ENCODE results near the gene MRM2. TPM values are rescaled to one million over a fixed set of nuclear protein-coding genes. Genes with fewer than 3 reads are reported as not detected.
A peak's percentile ranks its signal among the peaks of the same experiment; 100 is the strongest.

The MRM2 gene
- total and polyA plus RNA-seq, 8 donors: 9.9 to 22.3 (median 17.9) TPM

DNA sequence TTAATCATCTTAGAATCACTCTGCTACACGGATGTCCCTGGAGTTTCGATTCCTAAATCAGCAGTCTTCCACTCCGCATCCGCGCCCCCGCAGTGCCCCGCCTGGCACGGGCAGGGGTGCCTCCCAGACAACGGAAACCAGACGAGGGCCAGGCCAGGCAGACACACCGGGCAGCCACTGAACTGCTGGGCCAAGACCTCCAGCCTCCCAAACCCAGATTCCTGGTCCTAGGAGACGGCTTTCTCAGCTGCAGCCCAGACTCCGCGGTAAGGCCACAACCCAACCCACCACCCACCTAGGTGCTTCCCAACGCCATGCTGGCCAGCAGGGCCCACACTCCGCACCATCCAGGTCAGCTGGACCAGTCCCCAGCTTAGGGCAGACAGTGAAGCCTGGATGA, 42.5 kb downstream of the MRM2 start:
- Histone ChIP-seq H3K4me1 (peaks cover 0 to 20% (median 6%) of the 10 kb centered on the region in 4 donors), H3K9me3 (peaks cover 0 to 13% (median 3%) of the 10 kb centered on the region in 4 donors), H3K27me3 (no peaks in the 10 kb centered on the region), H3K36me3 (peaks cover 8 to 61% (median 59%) of the 10 kb centered on the region in 4 donors), H3K27ac (no peak overlapping the region), H3K4me3 (no peak overlapping the region)
- intact Hi-C loops (cut with DNase I; ENCODE audit: low total_unique reads): no loop called here
- WGBS, 5 donors: 95 to 98% (median 96%) methylated on average over 11 to 16 of the region's 16 CpGs
- DNase-seq: no peak
- TF ChIP-seq, protein P1, sequence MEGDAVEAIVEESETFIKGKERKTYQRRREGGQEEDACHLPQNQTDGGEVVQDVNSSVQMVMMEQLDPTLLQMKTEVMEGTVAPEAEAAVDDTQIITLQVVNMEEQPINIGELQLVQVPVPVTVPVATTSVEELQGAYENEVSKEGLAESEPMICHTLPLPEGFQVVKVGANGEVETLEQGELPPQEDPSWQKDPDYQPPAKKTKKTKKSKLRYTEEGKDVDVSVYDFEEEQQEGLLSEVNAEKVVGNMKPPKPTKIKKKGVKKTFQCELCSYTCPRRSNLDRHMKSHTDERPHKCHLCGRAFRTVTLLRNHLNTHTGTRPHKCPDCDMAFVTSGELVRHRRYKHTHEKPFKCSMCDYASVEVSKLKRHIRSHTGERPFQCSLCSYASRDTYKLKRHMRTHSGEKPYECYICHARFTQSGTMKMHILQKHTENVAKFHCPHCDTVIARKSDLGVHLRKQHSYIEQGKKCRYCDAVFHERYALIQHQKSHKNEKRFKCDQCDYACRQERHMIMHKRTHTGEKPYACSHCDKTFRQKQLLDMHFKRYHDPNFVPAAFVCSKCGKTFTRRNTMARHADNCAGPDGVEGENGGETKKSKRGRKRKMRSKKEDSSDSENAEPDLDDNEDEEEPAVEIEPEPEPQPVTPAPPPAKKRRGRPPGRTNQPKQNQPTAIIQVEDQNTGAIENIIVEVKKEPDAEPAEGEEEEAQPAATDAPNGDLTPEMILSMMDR (IDR thresholded peaks at IDR 0.05): no peak
- TF ChIP-seq POLR2A (IDR thresholded peaks at IDR 0.05) (no peak), POLR2AphosphoS5 (IDR thresholded peaks at IDR 0.05) (no peak), EP300 (IDR thresholded peaks at IDR 0.05) (no peak)

DNA sequence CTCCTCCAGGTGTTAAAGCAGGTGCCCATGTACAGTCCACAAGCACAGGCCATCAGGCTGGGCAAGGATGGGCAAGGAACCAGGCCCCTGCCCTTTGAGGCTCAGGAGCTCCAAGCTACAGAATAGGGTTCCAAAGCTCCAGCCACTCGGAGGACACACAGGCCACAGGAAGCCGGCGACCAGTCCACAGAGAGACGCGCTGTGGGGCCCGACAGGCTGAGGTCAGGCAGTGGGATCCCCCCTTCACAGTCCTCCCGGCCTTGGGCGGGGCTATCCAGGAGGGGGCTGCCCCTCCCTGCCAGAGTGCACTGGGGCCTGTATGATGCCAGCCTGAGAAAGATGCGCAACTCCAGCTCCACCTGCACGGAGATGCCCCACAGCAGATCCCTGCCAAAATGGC, 43.2 kb downstream of the MRM2 start:
- no peak overlapping the region for H3K4me3 ChIP-seq
- TF ChIP-seq, protein P1 (IDR thresholded peaks at IDR 0.05): no peak
- TF ChIP-seq POLR2A (IDR thresholded peaks at IDR 0.05): no peak
- no peak for TF ChIP-seq POLR2AphosphoS5 (IDR thresholded peaks at IDR 0.05)
- no peak for TF ChIP-seq EP300 (IDR thresholded peaks at IDR 0.05)
- intact Hi-C loops (cut with DNase I; ENCODE audit: low total_unique reads): no loop called here
- no peak for DNase-seq
- peaks cover 0 to 13% (median 2%) of the 10 kb centered on the region in 4 donors for H3K4me1 ChIP-seq
- no peak overlapping the region for H3K27ac ChIP-seq
- peaks cover 8 to 61% (median 56%) of the 10 kb centered on the region in 4 donors for H3K36me3 ChIP-seq
- WGBS, 5 donors: 83 to 92% (median 89%) methylated on average over 2 to 10 of the region's 10 CpGs
- no peaks in the 10 kb centered on the region for H3K27me3 ChIP-seq
- peaks cover 0 to 13% (median 3%) of the 10 kb centered on the region in 4 donors for H3K9me3 ChIP-seq

DNA sequence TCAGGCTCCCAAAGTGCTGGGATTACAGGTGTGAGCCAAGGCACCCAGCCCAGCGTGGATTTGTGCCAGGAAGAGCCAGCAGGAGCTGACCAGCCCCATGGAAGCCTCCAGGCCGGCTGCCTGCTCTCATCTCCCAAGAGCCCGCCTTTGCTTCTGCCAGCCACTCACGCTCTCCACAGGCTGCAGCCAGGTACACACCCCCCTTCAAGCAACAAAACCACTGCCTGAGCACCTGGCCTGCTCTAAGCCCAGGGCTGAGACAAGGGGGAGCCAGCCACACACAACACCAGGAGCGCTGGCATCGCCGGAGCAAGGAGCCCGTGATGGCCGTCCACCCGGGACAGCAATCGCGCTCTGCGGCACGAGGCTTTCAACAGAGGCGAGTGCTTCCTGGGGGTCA, 43.8 kb downstream of the MRM2 start:
- intact Hi-C loops (cut with DNase I; ENCODE audit: low total_unique reads): no loop called here
- no peaks in the 10 kb centered on the region for H3K27me3 ChIP-seq
- no peak for TF ChIP-seq POLR2A (IDR thresholded peaks at IDR 0.05)
- TF ChIP-seq, protein P1 (IDR thresholded peaks at IDR 0.05): no peak
- TF ChIP-seq EP300 (IDR thresholded peaks at IDR 0.05): no peak
- TF ChIP-seq POLR2AphosphoS5 (IDR thresholded peaks at IDR 0.05): no peak
- peak in 1 of 2 donors; percentile 66 for DNase-seq
- WGBS, 5 donors: 78 to 87% (median 83%) methylated on average over 10 to 15 of the region's 15 CpGs
- H3K4me3 ChIP-seq: no peak overlapping the region
- peaks cover 0 to 7% (median 0%) of the 10 kb centered on the region in 4 donors for H3K4me1 ChIP-seq
- no peak overlapping the region for H3K27ac ChIP-seq
- peaks cover 8 to 65% (median 56%) of the 10 kb centered on the region in 4 donors for H3K36me3 ChIP-seq
- H3K9me3 ChIP-seq: peaks cover 0 to 13% (median 3%) of the 10 kb centered on the region in 4 donors

DNA sequence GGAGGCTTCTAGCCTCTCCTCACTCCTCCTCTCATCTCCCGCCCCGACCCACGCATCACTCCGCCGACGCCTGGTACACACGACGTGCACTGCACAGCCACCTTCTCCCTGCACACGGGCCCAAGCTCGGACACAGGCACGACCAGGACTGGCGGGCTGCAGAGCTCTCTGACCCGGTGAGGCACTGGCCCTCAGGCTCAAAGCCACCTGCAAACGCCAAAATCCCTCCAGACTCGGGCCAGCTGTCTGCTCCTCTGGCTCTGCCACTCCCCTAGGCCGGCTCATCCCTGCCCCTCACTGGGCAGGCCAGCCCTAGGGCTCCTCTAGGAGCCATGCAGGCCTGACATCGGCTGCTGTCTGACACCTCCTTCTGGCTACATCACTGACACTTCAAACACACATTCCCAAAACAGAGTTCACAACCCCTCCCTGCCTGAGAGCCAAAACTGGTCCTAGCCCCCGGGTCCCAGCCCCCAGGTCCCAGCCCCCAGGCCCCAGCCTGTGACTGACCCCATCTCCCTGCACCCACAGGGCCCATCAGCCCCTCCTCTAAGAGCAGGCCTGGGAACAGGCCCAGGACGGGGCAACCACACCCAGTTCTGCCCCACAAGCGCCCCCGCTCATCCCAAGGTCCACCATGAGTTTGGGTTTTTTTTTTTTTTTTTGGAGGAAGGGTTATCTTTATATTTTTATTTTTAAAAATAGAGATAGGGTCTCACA, 44.4 kb downstream of the MRM2 start:
- Histone ChIP-seq H3K4me3 (no peak overlapping the region), H3K36me3 (peaks cover 8 to 68% (median 56%) of the 10 kb centered on the region in 4 donors), H3K4me1 (peaks cover 0 to 1% (median 0%) of the 10 kb centered on the region in 4 donors), H3K9me3 (peaks cover 0 to 13% (median 3%) of the 10 kb centered on the region in 4 donors), H3K27me3 (no peaks in the 10 kb centered on the region), H3K27ac (no peak overlapping the region)
- WGBS, 5 donors: 87 to 93% (median 89%) methylated on average over 19 to 21 of the region's 21 CpGs
- DNase-seq: peak in 1 of 2 donors; percentile 11
- TF ChIP-seq, protein P1 (IDR thresholded peaks at IDR 0.05): no peak
- TF ChIP-seq POLR2AphosphoS5 (IDR thresholded peaks at IDR 0.05) (no peak), POLR2A (IDR thresholded peaks at IDR 0.05) (no peak), EP300 (IDR thresholded peaks at IDR 0.05) (no peak)
- intact Hi-C loops (cut with DNase I; ENCODE audit: low total_unique reads): no loop called here

All from stomach (tissue), 9 donors.